KOPT-K1 (cell line): Measurements from ENCODE around the gene GALNT12.

ENCODE experiments used
- H3K27ac ChIP-seq: fragments of 200-600 bp; sonication (generic); 2 replicates; pipeline ENCODE4 v1.5.1; 2016; ENCODE audit warnings: antibody characterized with exemption, mild to moderate bottlenecking, low read depth, low read length; ENCODE audit not compliant: poor library complexity, severe bottlenecking
- H3K36me3 ChIP-seq: fragments of 200-600 bp; sonication (generic); 2 replicates; pipeline ENCODE4 v1.5.1; 2017; ENCODE audit warnings: antibody characterized with exemption, mild to moderate bottlenecking, low read length, moderate library complexity; ENCODE audit not compliant: insufficient read depth
- H3K9me3 ChIP-seq: fragments of 200-600 bp; sonication (generic); 2 replicates; pipeline ENCODE4 v1.5.1; 2017; ENCODE audit warnings: antibody characterized with exemption, low read length, mild to moderate bottlenecking; ENCODE audit not compliant: insufficient read depth, poor library complexity, severe bottlenecking

The GALNT12 gene

DNA sequence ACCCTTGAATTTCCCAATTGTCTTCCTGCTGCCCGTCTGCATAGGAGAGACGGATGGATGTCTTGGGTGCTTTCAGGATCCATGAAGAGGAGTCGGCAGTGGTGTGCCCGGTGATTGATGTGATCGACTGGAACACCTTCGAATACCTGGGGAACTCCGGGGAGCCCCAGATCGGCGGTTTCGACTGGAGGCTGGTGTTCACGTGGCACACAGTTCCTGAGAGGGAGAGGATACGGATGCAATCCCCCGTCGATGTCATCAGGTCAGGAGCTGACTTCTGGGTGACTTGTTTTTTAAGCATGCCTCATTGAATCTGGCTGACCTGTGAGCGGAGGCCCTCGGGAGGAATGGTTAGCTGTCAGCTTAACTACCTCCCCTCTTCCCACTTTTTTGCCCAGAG is 24.2 kb downstream of the GALNT12 start:
- Histone ChIP-seq H3K9me3 (no peaks in the 10 kb centered on the region), H3K36me3 (no peaks in the 10 kb centered on the region), H3K27ac (no peak overlapping the region)

DNA sequence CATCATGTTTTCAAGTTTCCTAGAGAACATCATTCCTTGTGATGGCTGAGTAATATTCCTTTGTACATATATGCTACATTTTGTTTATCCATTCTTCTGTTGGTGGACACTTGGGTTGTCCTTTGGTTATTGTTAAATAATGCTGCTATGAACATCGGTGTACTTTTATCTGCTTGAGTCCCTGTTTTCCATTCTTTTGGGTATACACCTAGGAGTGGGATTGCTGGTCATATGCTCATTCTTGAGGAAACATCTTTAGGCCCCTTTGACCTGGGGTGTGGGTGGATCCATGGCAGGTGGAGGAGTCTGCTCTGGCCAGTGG is 25.3 kb downstream of the GALNT12 start:
- H3K27ac ChIP-seq = no peak overlapping the region
- H3K36me3 ChIP-seq = no peaks in the 10 kb centered on the region
- no peaks in the 10 kb centered on the region for H3K9me3 ChIP-seq

DNA sequence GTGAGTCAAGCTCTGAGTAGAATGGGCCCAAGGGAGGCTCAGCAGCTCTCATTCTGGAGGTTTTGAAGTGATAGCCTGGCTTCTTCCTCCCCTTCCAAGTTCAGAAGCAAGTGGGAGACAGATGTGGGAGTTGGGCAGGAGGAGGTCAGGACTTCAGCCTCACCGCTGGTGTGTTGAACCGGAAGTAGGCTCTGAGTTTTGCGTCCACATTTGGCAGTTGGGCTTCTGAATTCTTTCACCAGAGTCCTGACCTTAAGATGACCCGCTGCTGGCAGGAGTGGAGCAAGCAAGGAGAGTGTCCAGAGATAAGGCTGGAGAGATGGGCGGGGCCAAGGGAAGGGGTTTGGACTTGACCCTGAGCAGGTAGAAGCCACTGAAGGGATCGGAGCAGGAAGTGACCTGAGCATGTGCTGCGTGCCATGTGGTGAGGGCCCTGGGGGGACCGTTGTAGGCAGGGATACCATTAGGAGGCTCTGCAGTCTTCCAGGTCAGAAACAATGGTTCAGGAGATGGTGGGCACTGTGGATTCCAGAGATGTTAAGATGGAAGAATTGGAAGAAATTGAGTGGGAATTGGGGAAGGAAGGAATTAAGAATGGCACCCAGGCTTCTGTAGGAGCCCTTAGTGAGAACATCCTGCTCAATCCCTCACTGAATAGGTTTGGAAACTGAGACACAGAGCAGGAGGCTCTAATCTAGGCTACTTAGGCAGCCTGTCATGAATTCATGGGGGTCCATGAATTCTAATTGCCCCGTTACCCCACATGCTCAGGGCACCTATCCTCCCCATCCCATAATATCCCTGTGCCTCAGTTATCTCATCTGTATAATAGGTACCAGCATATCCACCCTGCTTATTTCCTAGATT is 25.9 kb downstream of the GALNT12 start:
- H3K9me3 ChIP-seq = no peaks in the 10 kb centered on the region
- H3K36me3 ChIP-seq = no peaks in the 10 kb centered on the region
- no peak overlapping the region for H3K27ac ChIP-seq

DNA sequence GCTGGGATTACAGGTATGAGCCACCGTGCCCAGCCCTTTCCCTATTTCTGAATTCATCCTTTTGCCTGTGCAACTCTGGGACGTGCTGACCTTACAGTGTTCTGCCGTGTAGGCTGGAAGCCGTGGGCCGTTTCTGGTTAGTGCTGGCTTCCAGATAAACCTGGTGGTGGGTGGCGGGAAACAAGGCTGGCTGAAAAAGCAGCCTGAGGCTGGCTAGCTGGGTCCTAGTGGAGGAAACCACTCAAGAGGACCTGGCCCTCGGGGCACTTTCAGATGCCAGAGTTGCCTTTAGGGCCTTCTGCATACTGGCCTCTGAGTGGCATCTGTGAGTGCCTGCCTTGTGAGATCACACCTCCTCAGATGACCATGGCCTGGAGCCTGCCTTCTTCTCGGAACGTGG is 26.9 kb downstream of the GALNT12 start:
- H3K36me3 ChIP-seq = no peaks in the 10 kb centered on the region
- no peaks in the 10 kb centered on the region for H3K9me3 ChIP-seq
- H3K27ac ChIP-seq = no peak overlapping the region

DNA sequence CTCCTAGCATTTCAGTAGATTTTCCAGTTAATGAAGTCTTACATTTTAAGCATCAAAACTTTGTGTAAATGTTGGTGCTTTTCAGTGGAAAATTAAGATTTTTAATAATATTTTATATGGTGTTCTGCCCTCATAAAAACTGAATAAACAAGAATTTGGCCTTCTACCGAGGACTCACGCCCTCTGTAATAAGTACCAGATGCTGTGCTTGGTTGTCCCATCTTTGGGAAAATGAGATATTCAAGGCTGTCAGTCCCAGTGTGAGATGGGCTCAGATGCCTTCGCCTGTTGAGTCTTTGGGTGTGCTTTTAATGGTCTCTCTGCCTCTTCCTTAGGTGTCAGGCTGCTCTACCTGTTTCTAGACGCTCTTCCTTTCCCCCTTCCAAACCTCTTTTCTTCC is 28.7 kb downstream of the GALNT12 start:
- no peaks in the 10 kb centered on the region for H3K9me3 ChIP-seq
- H3K27ac ChIP-seq = no peak overlapping the region
- H3K36me3 ChIP-seq = no peaks in the 10 kb centered on the region

DNA sequence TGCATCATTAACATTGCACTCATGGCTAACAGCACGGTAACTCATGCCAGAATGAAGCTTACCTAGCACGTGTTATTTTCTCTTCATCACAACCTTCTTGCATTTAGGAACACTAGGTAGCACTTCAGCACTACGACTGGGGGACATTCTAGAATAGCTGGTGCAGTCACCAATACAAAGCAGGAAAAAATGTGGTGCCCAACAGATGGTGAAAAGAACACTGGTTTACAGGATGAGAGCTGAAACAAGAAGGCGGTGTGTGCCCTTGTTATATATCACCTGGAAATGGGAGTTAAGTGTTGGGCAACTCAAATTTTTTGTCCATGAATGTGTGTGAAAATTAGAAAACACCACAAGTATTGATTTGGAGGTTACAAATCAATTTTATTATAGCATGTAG is 30.0 kb downstream of the GALNT12 start:
- Histone ChIP-seq H3K27ac (no peak overlapping the region), H3K36me3 (no peaks in the 10 kb centered on the region), H3K9me3 (no peaks in the 10 kb centered on the region)

DNA sequence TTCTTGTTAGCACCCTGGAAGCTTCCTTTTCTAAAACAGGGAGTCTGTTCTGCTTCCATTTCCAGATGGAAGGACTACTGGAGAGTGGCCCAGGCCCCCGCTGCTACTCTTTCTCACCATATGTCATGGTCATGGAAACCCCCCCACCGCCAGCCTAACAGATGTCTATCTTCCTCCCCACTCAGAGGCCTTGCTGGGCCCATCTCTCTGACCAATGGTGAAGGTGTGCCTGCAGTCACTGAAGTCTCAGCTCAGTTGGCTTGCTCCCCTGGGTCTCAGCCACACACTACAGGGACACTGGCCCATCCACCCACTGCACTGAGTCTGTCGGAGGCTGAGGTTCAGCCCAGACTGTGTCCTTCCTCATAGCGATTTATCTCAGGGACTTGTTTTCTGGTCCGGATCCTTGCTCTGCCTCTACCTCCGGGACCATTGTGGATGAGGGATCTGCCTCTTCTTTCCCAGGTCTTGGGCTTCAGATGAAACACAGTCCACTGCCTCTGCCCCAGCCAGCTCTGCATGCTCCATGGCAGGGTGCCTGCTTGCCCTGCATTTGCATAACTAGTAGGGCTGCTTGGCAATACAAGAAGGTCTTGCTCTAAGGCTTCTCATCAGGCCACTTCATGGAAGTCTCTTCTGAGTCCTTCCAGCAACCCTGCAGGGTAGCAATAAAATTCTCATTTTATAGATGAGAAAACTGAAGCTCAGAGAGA is 30.8 kb downstream of the GALNT12 start:
- Histone ChIP-seq H3K27ac (no peak overlapping the region), H3K36me3 (no peaks in the 10 kb centered on the region), H3K9me3 (no peaks in the 10 kb centered on the region)

DNA sequence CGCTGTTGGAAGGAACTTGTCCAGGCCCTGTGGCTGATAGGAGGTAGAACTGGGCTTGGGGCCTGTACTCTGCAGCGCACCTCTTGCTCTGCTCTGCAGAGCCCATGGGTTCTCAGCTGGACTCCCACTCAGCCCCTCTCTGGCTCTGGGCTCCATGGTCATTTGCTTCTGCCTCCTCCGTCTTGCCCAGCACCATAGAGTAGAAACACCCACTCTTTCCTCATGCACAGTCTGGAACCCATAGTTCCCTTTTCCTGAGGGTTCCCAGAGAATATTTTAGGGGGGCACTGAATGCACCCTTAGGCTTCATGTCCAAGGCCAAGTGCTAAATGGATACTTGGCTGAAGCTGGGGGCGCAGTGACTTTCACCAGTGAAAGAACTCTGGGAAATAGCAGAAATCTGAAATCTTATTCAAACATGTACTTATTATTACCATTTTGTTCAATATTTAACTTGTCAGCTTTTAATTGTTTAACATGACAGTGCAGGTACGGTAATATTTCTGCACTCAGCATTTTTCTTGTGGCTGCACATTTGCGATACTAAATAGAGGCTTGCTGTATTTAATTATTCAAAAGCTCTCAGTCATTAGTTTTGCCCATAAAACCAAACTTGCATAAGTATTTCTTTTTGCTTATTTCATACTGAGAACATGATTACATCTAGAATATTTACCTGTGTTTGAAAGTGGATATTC is 31.5 kb downstream of the GALNT12 start:
- no peak overlapping the region for H3K27ac ChIP-seq
- H3K36me3 ChIP-seq = no peaks in the 10 kb centered on the region
- H3K9me3 ChIP-seq = no peaks in the 10 kb centered on the region

DNA sequence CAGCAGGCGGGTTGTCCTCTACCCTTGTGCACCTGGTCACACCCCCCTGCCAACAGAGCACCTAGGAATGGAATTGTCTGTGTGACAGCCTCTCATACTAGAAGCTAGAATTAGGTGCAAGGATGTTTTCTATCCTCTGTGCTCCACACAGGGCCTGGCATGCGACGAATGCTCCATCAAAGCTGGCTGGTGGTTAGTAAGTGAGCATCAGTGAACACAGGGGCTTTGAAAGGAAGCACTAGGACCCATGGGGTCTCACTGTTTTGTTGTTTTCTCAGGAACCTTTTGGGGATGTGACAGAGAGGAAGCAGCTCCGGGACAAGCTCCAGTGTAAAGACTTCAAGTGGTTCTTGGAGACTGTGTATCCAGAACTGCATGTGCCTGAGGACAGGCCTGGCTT is 32.3 kb downstream of the GALNT12 start:
- Histone ChIP-seq H3K9me3 (no peaks in the 10 kb centered on the region), H3K27ac (no peak overlapping the region), H3K36me3 (no peaks in the 10 kb centered on the region)

DNA sequence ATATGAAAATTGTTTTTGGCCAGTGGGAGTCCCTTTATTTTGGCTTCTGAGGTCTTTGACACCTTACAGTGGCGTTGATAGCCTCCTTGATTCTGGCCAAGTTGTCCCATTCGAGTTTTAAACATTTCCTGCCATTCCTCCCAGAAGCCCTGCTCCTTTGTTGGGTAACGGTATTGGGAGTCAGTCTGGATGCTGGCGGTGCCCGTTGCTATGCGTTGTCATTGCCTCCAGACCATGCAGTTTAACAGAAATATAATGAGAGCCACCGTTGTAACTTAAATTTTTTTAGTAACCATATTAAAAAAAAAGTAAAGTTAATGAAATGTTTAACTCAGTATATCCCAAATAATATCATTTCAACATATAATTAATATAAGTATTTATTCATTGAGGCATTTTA is 35.0 kb downstream of the GALNT12 start:
- no peaks in the 10 kb centered on the region for H3K9me3 ChIP-seq
- no peaks in the 10 kb centered on the region for H3K36me3 ChIP-seq
- no peak overlapping the region for H3K27ac ChIP-seq

DNA sequence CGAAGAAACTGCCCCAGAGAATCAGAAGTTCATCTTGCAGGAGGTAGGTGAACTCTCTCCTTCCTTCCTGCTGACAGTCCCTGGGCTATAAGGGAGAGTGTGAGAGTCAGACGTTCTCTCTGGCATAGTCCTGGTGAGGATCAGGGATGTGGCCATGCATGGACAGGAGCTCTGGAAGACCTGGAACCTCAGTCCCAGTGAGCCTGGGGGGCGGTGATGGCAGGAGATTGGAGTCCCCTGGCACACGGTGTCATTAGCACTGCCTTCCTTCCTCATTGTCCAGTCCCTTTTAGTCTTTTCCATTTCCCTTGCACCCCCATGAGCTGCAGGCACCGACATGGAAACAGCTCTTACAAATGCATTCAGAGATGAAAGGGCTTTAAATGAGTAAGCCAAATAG is 38.6 kb downstream of the GALNT12 start:
- Histone ChIP-seq H3K27ac (no peak overlapping the region), H3K36me3 (no peaks in the 10 kb centered on the region), H3K9me3 (no peaks in the 10 kb centered on the region)

DNA sequence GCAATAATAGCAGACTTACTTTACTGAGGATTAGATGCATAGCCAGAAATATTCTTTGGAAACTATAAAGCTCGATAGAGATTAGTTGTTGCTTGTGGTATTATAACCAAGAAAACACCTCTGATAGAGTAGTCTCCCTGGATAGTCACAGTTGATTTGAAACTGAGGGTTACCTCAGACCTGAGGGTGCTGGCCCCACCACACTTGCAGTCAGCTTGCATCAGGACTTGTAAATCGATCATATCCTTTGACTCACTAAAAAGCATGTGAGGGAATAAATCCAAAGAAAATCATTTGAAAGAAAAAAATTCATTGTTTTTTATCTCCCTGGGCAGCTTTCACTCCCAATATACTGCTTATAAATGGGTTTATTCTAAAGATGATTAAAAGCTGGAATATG is 39.4 kb downstream of the GALNT12 start:
- Histone ChIP-seq H3K27ac (no peak overlapping the region), H3K36me3 (no peaks in the 10 kb centered on the region), H3K9me3 (no peaks in the 10 kb centered on the region)

DNA sequence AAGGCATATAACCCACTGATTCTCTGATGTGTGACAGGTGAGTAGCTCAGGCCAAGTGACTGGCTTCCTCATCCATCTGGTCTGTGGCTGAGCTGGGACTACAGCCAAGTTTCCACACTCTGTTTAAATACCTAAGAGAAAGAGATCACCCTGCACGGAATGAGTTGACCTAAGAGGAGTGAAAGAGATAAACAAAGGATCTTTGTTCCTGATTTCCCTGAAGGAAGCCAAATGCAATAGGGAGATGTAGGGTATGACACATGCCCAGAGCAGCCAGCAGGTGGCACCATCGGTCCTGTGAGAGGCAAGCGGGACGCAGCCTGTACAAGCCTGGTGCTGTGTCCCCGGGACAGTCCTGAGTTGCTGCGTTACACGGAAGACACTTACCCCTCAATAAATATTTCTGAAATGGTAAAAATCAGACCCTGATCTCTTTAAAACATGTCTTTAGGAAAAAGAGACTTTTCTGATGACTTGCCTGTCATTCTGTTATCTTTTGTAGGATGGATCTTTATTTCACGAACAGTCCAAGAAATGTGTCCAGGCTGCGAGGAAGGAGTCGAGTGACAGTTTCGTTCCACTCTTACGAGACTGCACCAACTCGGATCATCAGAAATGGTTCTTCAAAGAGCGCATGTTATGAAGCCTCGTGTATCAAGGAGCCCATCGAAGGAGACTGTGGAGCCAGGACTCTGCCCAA is 41.1 kb downstream of the GALNT12 start:
- no peak overlapping the region for H3K27ac ChIP-seq
- H3K9me3 ChIP-seq = no peaks in the 10 kb centered on the region
- H3K36me3 ChIP-seq = no peaks in the 10 kb centered on the region

DNA sequence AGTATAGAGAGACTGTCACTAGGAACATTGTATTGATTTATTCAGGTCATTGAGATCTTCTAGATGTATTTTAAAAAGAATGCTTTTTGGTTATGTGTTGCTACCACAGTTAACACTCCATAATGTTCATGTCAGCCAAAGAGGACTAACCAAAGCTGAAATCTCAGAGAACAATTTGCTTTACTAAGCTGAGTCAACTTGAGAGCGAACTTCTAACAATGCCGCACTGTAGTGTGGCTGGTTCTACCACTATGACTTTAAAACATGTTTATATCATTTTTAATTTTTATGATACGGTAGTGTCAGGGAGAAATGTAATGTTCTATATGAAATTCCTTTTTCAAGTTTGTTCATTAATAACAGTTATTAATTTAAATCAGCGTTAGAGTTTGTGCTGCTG is 42.1 kb downstream of the GALNT12 start:
- Histone ChIP-seq H3K27ac (no peak overlapping the region), H3K36me3 (no peaks in the 10 kb centered on the region), H3K9me3 (no peaks in the 10 kb centered on the region)
